Neuronal stem cell (in vitro differentiated cells): Measurements from ENCODE around the gene LDLRAD1.

Source experiments
- DNase-seq: peaks from one replicate; pipeline ENCODE4 v3.0.0-alpha.2; 2013; ENCODE audit warnings: low spot score
- H2AFZ ChIP-seq: one replicate; pipeline ENCODE4 v1.6.1; 2013; ENCODE audit warnings: mild to moderate bottlenecking, low read length, inconsistent platforms
- H2AK5ac ChIP-seq: 2 replicates; pipeline ENCODE4 v1.6.1; 2013; ENCODE audit warnings: low read depth, mild to moderate bottlenecking, inconsistent platforms, low read length, moderate library complexity, mixed read lengths
- H2BK120ac ChIP-seq: 2 replicates; pipeline ENCODE4 v1.6.1; 2013; ENCODE audit warnings: low read depth, mild to moderate bottlenecking, inconsistent platforms, low read length, moderate library complexity, mixed read lengths
- H2BK12ac ChIP-seq: one replicate; pipeline ENCODE4 v1.6.1; 2013; ENCODE audit warnings: low read length, inconsistent platforms
- H2BK15ac ChIP-seq: 2 replicates; pipeline ENCODE4 v1.6.1; 2013; ENCODE audit warnings: mild to moderate bottlenecking, low read length, inconsistent platforms, mixed read lengths
- H2BK5ac ChIP-seq: one replicate; pipeline ENCODE4 v1.6.1; 2013; ENCODE audit warnings: inconsistent platforms, mild to moderate bottlenecking, low read length, moderate library complexity
- H3K14ac ChIP-seq: one replicate; pipeline ENCODE4 v1.6.1; 2013; ENCODE audit warnings: low read length, inconsistent platforms
- H3K18ac ChIP-seq: 2 replicates; pipeline ENCODE4 v1.6.1; 2013; ENCODE audit warnings: low read length, inconsistent platforms
- H3K23ac ChIP-seq: 2 replicates; pipeline ENCODE4 v1.6.1; 2013; ENCODE audit warnings: low read depth, mild to moderate bottlenecking, mixed read lengths, low read length, inconsistent platforms; ENCODE audit not compliant: poor library complexity
- H3K27ac ChIP-seq: replicated peaks from 3 replicates; pipeline ENCODE4 v1.5.1; 2013; ENCODE audit warnings: low read length, inconsistent platforms
- H3K27me3 ChIP-seq, 3 experiments: 2 replicates each; pipeline ENCODE4 v1.6.1; 2013; ENCODE audit warnings: low read length in 3 of 3, mild to moderate bottlenecking in 2 of 3, inconsistent platforms in 1 of 3, low read depth in 1 of 3, mixed read lengths in 1 of 3, moderate library complexity in 1 of 3; ENCODE audit not compliant: control insufficient read depth in 3 of 3, insufficient read depth in 3 of 3
- H3K36me3 ChIP-seq, 2 donors: replicated peaks in 1 of 2; 2 replicates each; pipeline ENCODE4 v1.6.1; 2013; ENCODE audit warnings: low read length in 2 of 2; ENCODE audit not compliant: control insufficient read depth in 2 of 2, insufficient read depth in 2 of 2
- H3K4ac ChIP-seq: 2 replicates; pipeline ENCODE4 v1.6.1; 2013; ENCODE audit warnings: inconsistent platforms, mild to moderate bottlenecking, low read length, moderate library complexity
- H3K4me1 ChIP-seq, 2 donors: 1 replicate in 1 of 2; 2 replicates in 1 of 2; pipeline ENCODE4 v1.6.1; 2013; ENCODE audit warnings: low read length in 2 of 2, low read depth in 1 of 2; ENCODE audit not compliant: control insufficient read depth in 2 of 2, insufficient read depth in 1 of 2
- H3K4me2 ChIP-seq: one replicate; pipeline ENCODE4 v1.6.1; 2013; ENCODE audit warnings: mild to moderate bottlenecking, low read length, inconsistent platforms; ENCODE audit not compliant: insufficient read depth, poor library complexity, severe bottlenecking
- H3K4me3 ChIP-seq, 2 donors: 2 replicates each; pipeline ENCODE4 v1.5.1; 2013; ENCODE audit warnings: low read length in 2 of 2, mild to moderate bottlenecking in 2 of 2, inconsistent platforms in 1 of 2, moderate library complexity in 1 of 2
- H3K79me1 ChIP-seq: one replicate; pipeline ENCODE4 v1.6.1; 2013; ENCODE audit warnings: low read depth, mild to moderate bottlenecking, inconsistent platforms, low read length, moderate library complexity
- H3K9ac ChIP-seq: one replicate; pipeline ENCODE4 v1.6.1; 2013; ENCODE audit warnings: mild to moderate bottlenecking, low read depth, low read length, inconsistent platforms; ENCODE audit not compliant: poor library complexity
- H3K9me3 ChIP-seq, 2 donors: replicated peaks in 1 of 2; 2 replicates each; pipeline versions ENCODE3 to v1.6.1; 2013; ENCODE audit warnings: low read length in 2 of 2, mild to moderate bottlenecking in 2 of 2, inconsistent platforms in 1 of 2, low read depth in 1 of 2, mixed read lengths in 1 of 2, moderate library complexity in 1 of 2; ENCODE audit not compliant: control insufficient read depth in 2 of 2, insufficient read depth in 1 of 2
- H4K8ac ChIP-seq: one replicate; pipeline ENCODE4 v1.6.1; 2013; ENCODE audit warnings: low read depth, mild to moderate bottlenecking, inconsistent platforms, low read length, moderate library complexity
- H4K91ac ChIP-seq: one replicate; pipeline ENCODE4 v1.6.1; 2013; ENCODE audit warnings: low read length, low read depth, mild to moderate bottlenecking, inconsistent platforms; ENCODE audit not compliant: poor library complexity
- WGBS, 2 donors: extraction: QIAGEN DNeasy Blood & Tissue Kit; methylation state at CpG; one replicate each; pipeline ENCODE4 v1.1.7; 2013; ENCODE audit warnings: missing lambda C conversion rate in 2 of 2, mixed read lengths in 1 of 2; ENCODE audit not compliant: insufficient read length in 2 of 2, insufficient replicate concordance in 1 of 2; ENCODE audit errors: extremely low coverage in 2 of 2; 5-methylcytosine and 5-hydroxymethylcytosine counted together

LDLRAD1 gene

GRCh38 chr1:53982034-53982762 lies 35.8 kb downstream of the LDLRAD1 start:
- H3K27me3 ChIP-seq: peaks cover 0 to 9% (median 0%) of the 10 kb centered on the region in 3 experiments
- peak overlapping the region in 1 of 2 donors; percentile 9 for H3K4me3 ChIP-seq

GRCh38 chr1:53981220-53981619 lies 36.8 kb downstream of the LDLRAD1 start:
- no peak overlapping the region for H4K8ac ChIP-seq
- peaks cover 0 to 3% of the 10 kb centered on the region in 2 donors for H3K36me3 ChIP-seq
- H3K4me1 ChIP-seq: peaks cover 3 to 9% of the 10 kb centered on the region in 2 donors
- H3K27ac ChIP-seq: no peak overlapping the region
- no peak for DNase-seq
- H3K9ac ChIP-seq: no peak overlapping the region
- H2BK5ac ChIP-seq: no peak overlapping the region
- H3K23ac ChIP-seq: no peak overlapping the region
- no peak overlapping the region for H2BK120ac ChIP-seq
- no peak overlapping the region for H3K14ac ChIP-seq
- no peak overlapping the region for H3K4ac ChIP-seq
- no CpG with 5 or more reads among the region's 6 CpGs for WGBS, 2 donors
- no peaks in the 10 kb centered on the region for H3K79me1 ChIP-seq
- peaks cover 0 to 3% (median 0%) of the 10 kb centered on the region in 3 experiments for H3K27me3 ChIP-seq
- no peaks in the 10 kb centered on the region for H3K9me3 ChIP-seq
- H2AFZ ChIP-seq: no peak overlapping the region
- H3K18ac ChIP-seq: no peak overlapping the region
- no peak overlapping the region for H2BK15ac ChIP-seq
- no peak overlapping the region for H2AK5ac ChIP-seq
- H3K4me3 ChIP-seq: no peak overlapping the region
- H2BK12ac ChIP-seq: no peak overlapping the region
- no peak overlapping the region for H3K4me2 ChIP-seq
- no peak overlapping the region for H4K91ac ChIP-seq

More at GRCh38 chr1:53982034-53982762, 35.8 kb downstream of the LDLRAD1 start:
- Histone ChIP-seq H2AK5ac (no peak overlapping the region), H4K8ac (no peak overlapping the region), H3K23ac (no peak overlapping the region), H3K4me1 (peaks cover 3 to 9% of the 10 kb centered on the region in 2 donors), H4K91ac (no peak overlapping the region), H3K4ac (no peak overlapping the region), H3K9ac (no peak overlapping the region), H3K79me1 (no peaks in the 10 kb centered on the region), H3K9me3 (no peaks in the 10 kb centered on the region), H2AFZ (peak overlapping the region; percentile 96), H3K36me3 (no peaks in the 10 kb centered on the region), H3K18ac (peak overlapping the region; percentile 76), H3K4me2 (peak overlapping the region; percentile 34), H3K27ac (no peak overlapping the region), H3K14ac (no peak overlapping the region), H2BK12ac (no peak overlapping the region), H2BK5ac (no peak overlapping the region), H2BK120ac (no peak overlapping the region), H2BK15ac (no peak overlapping the region)
- WGBS, 2 donors: no CpG with 5 or more reads among the region's 20 CpGs
- peak; percentile 23 for DNase-seq

- peak overlapping the region; percentile 10 for H3K14ac ChIP-seq
- H3K9ac ChIP-seq: no peak overlapping the region
- no peak overlapping the region for H2AK5ac ChIP-seq
- no peak overlapping the region for H2BK12ac ChIP-seq
- DNase-seq: no peak
- no peak overlapping the region for H3K4ac ChIP-seq
- no CpG with 5 or more reads among the region's 13 CpGs for WGBS, 2 donors
- no peaks in the 10 kb centered on the region for H3K9me3 ChIP-seq
- H2BK120ac ChIP-seq: no peak overlapping the region
- H4K91ac ChIP-seq: no peak overlapping the region
- no peak overlapping the region for H2BK5ac ChIP-seq
- H3K4me2 ChIP-seq: no peak overlapping the region
- H2AFZ ChIP-seq: peak overlapping the region; percentile 30
- H3K36me3 ChIP-seq: peaks cover 0 to 5% of the 10 kb centered on the region in 2 donors
- no peak overlapping the region for H3K23ac ChIP-seq
- H2BK15ac ChIP-seq: no peak overlapping the region
- H4K8ac ChIP-seq: no peak overlapping the region
- no peaks in the 10 kb centered on the region for H3K27me3 ChIP-seq
- H3K79me1 ChIP-seq: no peaks in the 10 kb centered on the region
- H3K27ac ChIP-seq: no peak overlapping the region
- no peak overlapping the region for H3K18ac ChIP-seq
- peaks cover 3 to 9% of the 10 kb centered on the region in 2 donors for H3K4me1 ChIP-seq
- no peak overlapping the region for H3K4me3 ChIP-seq
These were observed 38.1 kb downstream of the LDLRAD1 start for GRCh38 chr1:53979712-53980450.

- no peak overlapping the region for H2BK5ac ChIP-seq
- no peak overlapping the region for H3K27ac ChIP-seq
- no peak overlapping the region for H2BK15ac ChIP-seq
- H3K79me1 ChIP-seq: no peaks in the 10 kb centered on the region
- no peak overlapping the region for H2AK5ac ChIP-seq
- no peak overlapping the region for H3K9ac ChIP-seq
- no peaks in the 10 kb centered on the region for H3K9me3 ChIP-seq
- no peak overlapping the region for H4K8ac ChIP-seq
- H3K4me1 ChIP-seq: no peaks in the 10 kb centered on the region
- H3K36me3 ChIP-seq: peaks cover 0 to 22% of the 10 kb centered on the region in 2 donors
- H3K27me3 ChIP-seq: no peaks in the 10 kb centered on the region
- H3K4me3 ChIP-seq: no peak overlapping the region
- H3K4me2 ChIP-seq: no peak overlapping the region
- H3K4ac ChIP-seq: no peak overlapping the region
- H3K14ac ChIP-seq: no peak overlapping the region
- no peak overlapping the region for H2BK120ac ChIP-seq
- DNase-seq: no peak
- WGBS, 2 donors: no CpG with 5 or more reads among the region's 7 CpGs
- no peak overlapping the region for H3K18ac ChIP-seq
- no peak overlapping the region for H3K23ac ChIP-seq
- H2BK12ac ChIP-seq: no peak overlapping the region
- H4K91ac ChIP-seq: no peak overlapping the region
- no peak overlapping the region for H2AFZ ChIP-seq
These were observed 42.1 kb downstream of the LDLRAD1 start for GRCh38 chr1:53975861-53976260.
